HepG2 (cell line): Measurements from ENCODE around the gene HBQ1. TPM values are rescaled to one million over a fixed set of nuclear protein-coding genes. Genes with fewer than 3 reads are reported as not detected.
A peak's percentile ranks its signal among the peaks of the same experiment; 100 is the strongest.
"Not testable (repeated sequence)": the region's sequence is repeated elsewhere in the genome, so short reads cannot be mapped to it uniquely, and the experiment has no call there.

Experiments
- ATAC-seq: fragments of 200-7000 bp; cut with Tn5 transposase; 3 replicates; pipeline ENCODE4 v1.9.1; 2020; ENCODE audit warnings: mild to moderate bottlenecking, moderate library complexity
- BruUV-seq: library from RNA; stranded (reverse); fragments of 400-500 nt; replicated peaks from 2 replicates; lab custom pipeline; 2021; lab: Mats Ljungman, UMichigan
- CTCF ChIA-PET: fragments of 300-600 bp; formaldehyde crosslinking; extraction: SDS; loops from one replicate; lab custom pipeline; 2021; ENCODE audit warnings: low total read pairs, inconsistent platforms, low intra/inter-chr PET ratio; lab: Yijun Ruan, JAX
- POLR2A ChIA-PET: fragments of 350-600 bp; sonication (Branson Sonifier 250); formaldehyde crosslinking; loops from one replicate; lab custom pipeline; 2020; ENCODE audit warnings: antibody characterized with exemption, inconsistent platforms; lab: Yijun Ruan, JAX
- DNase-seq: peaks from one replicate; pipeline ENCODE4 v3.0.0-alpha.2; 2015; ENCODE audit warnings: low spot score
- FAIRE-seq: peaks from 3 replicates; lab custom pipeline; 2011; peaks lifted over from hg19 to GRCh38; lab: Jason Lieb, UNC
- H2AFZ ChIP-seq: one replicate; pipeline ENCODE4 v1.6.1; 2011; ENCODE audit warnings: low read length, inconsistent platforms
- H3K27ac ChIP-seq: fragments of 300-600 bp; 3 replicates; pipeline ENCODE4 v1.8.0; 2011; ENCODE audit warnings: mixed run types, mild to moderate bottlenecking, mixed read lengths, low read length, inconsistent platforms; ENCODE audit not compliant: insufficient read depth; ENCODE audit errors: extremely low read length
- H3K27me3 ChIP-seq, 2 experiments: fragments of 200-600 bp in 1 of 2; 2 replicates in 1 of 2; 3 replicates in 1 of 2; pipeline versions ENCODE4 v1.6.0 to v1.8.0; 2011; ENCODE audit warnings: low read length in 2 of 2, mild to moderate bottlenecking in 2 of 2, moderate library complexity in 2 of 2, inconsistent platforms in 1 of 2; ENCODE audit not compliant: insufficient read depth in 2 of 2, control insufficient read depth in 1 of 2
- H3K36me3 ChIP-seq, 2 experiments: fragments of 200-600 bp in 1 of 2; replicated peaks in 1 of 2; 2 replicates in 1 of 2; 3 replicates in 1 of 2; pipeline versions ENCODE4 v1.5.1 to v1.8.0; 2011; ENCODE audit warnings: low read length in 2 of 2, inconsistent platforms in 1 of 2; ENCODE audit not compliant: insufficient read depth in 2 of 2, control insufficient read depth in 1 of 2
- H3K4me1 ChIP-seq: 2 replicates; pipeline ENCODE4 v1.5.1; 2012; ENCODE audit warnings: low read length, inconsistent platforms; ENCODE audit not compliant: insufficient read depth
- H3K4me2 ChIP-seq: 2 replicates; pipeline ENCODE4 v1.6.0; 2011; ENCODE audit warnings: low read depth, low read length, inconsistent platforms
- H3K4me3 ChIP-seq, 3 experiments: fragments of 200-600 bp in 1 of 3; sonication (generic), shearing (Covaris generic) in 1 of 3; replicated peaks in 1 of 3; 2 replicates each; pipeline ENCODE4 v1.5.1; 2011 to 2016; ENCODE audit warnings: low read length in 3 of 3, inconsistent platforms in 2 of 3, low read depth in 2 of 3, mild to moderate bottlenecking in 2 of 3, control low read depth in 1 of 3, mixed read lengths in 1 of 3; ENCODE audit not compliant: insufficient read depth in 1 of 3
- H3K79me2 ChIP-seq: one replicate; pipeline ENCODE4 v1.6.1; 2011; ENCODE audit warnings: low read length, inconsistent platforms; ENCODE audit not compliant: insufficient read depth
- H3K9ac ChIP-seq: 2 replicates; pipeline ENCODE4 v1.6.0; 2011; ENCODE audit warnings: mild to moderate bottlenecking, low read depth, low read length, inconsistent platforms; ENCODE audit not compliant: insufficient read depth
- H3K9me3 ChIP-seq: 2 replicates; pipeline ENCODE4 v1.5.1; 2012; ENCODE audit warnings: mild to moderate bottlenecking, low read length
- H4K20me1 ChIP-seq: 2 replicates; pipeline ENCODE4 v1.6.0; 2011; ENCODE audit warnings: inconsistent platforms, mild to moderate bottlenecking, low read length, moderate library complexity; ENCODE audit not compliant: insufficient read depth
- CEBPG ChIP-seq: IDR thresholded peaks from 2 replicates; pipeline ENCODE4 v1.6.1; 2016
- WGBS: methylation state at CpG from one replicate; pipeline ENCODE4 v1.1.6; 2017; ENCODE audit warnings: low lambda C conversion rate; 5-methylcytosine and 5-hydroxymethylcytosine counted together
- in situ Hi-C: cut with HindIII; loops from 2 replicates; pipeline ENCODE4 v1.10.0; 2017; ENCODE audit warnings: low pct_unique_long_range_greater_than_20kb; ENCODE audit not compliant: extremely low pct_ligation_motif_present
- intact Hi-C: fragments of 100-400 bp; cut with micrococcal nuclease; formaldehyde crosslinking; loops from one replicate; pipeline ENCODE4 v1.10.0; 2022; ENCODE audit not compliant: unreplicated experiment
- polyA plus RNA-seq, 8 experiments: library from polyadenylated mRNA; depleted of rRNA in 3 of 8; stranded (reverse) in 7 of 8; unstranded in 1 of 8; fragments of >200 nt; fragmentation: Illumina TruSeq in 4 of 8; extraction: Trizol in 4 of 8; gene quantifications; 2 replicates each; pipeline versions ENCODE4 v1.2.1 to v1.2.3, GENCODE V29; 2011 to 2016; ENCODE audit warnings: low read depth in 4 of 8, missing spikeins in 1 of 8, mixed read lengths in 1 of 8; ENCODE audit not compliant: insufficient read depth in 1 of 8
- total RNA-seq, 5 experiments: library from RNA; depleted of rRNA; stranded (reverse); fragments of >200 nt; fragmentation: Illumina TruSeq; extraction: Trizol; gene quantifications; 2 replicates each; pipeline ENCODE4 v1.2.3, GENCODE V29; 2016; ENCODE audit warnings: low read depth in 1 of 5

The HBQ1 gene
- total and polyA plus RNA-seq, 2 of the 13 experiments (the other 11 are each of a cell fraction or from before 2014, with no cell fraction given) = 4.9 to 7.4 TPM

DNA sequence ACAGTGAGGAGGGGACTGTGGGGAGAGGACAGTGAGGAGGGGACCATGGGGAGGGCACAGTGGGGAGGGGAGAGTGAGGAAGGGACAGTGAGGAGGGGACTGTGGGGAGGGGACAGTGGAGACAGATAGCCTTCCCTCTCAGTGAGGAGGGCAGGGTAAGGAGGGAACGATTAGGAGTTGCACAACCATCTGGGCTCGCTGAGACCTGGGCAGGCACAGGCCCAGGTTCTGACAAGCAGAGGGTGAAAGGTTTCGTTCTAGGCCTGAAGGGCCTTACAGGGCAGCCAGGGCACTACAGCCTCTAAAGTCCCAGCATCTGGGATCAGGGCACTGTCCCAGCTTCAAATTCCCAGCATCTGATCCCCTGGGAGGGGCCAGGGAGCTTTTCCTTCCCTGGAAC lies 16.6 kb upstream of the HBQ1 start:
- H4K20me1 ChIP-seq, H3K4me2 ChIP-seq, FAIRE-seq, CTCF ChIA-PET, H3K4me3 ChIP-seq, intact Hi-C loops, H3K9me3 ChIP-seq, H3K27ac ChIP-seq, H2AFZ ChIP-seq, H3K36me3 ChIP-seq, POLR2A ChIA-PET, DNase-seq, in situ Hi-C loops, BruUV-seq, H3K79me2 ChIP-seq, H3K9ac ChIP-seq: not testable (repeated sequence)
- peaks cover 25 to 66% of the 10 kb centered on the region in 2 experiments for H3K27me3 ChIP-seq
- TF ChIP-seq CEBPG = 0 out of 2 replicates have a peak, but pooled peaks have one; percentile 27
- ATAC-seq = peak; percentile 50
- H3K4me1 ChIP-seq = peaks cover 38% of the 10 kb centered on the region
- WGBS = 4% methylated on average over 2 of the region's 3 CpGs

DNA sequence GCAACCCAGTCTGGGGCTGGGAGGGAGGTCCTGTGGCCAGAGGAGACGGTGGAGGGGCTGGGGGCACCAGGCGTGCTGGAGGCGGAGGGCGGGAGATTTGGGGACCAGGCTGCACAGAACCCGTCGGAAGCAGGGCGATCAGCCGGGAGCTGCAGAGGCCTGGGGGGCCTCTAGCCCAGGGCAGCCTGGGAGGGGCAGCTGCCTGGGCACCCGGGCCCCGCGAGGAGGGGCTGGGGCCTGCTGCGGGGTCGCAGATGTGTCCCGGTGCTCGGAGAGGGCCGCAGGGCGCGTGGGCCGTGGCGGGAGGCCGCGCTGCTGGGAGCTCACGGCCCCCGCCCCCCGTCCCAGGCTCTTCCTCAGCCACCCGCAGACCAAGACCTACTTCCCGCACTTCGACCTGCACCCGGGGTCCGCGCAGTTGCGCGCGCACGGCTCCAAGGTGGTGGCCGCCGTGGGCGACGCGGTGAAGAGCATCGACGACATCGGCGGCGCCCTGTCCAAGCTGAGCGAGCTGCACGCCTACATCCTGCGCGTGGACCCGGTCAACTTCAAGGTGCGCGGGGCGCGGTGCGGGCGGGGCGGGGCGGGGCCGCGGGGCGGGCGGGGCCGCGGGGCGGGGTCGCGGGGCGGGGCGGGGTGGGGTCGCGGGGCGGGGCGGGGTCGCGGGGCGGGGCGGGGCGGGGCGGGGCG lies 16.0 kb upstream of the HBQ1 start:
- WGBS = no CpG with 5 or more reads among the region's 80 CpGs
- H3K4me2 ChIP-seq, H3K4me3 ChIP-seq, H3K36me3 ChIP-seq, intact Hi-C loops, POLR2A ChIA-PET, FAIRE-seq, ATAC-seq, H3K9me3 ChIP-seq, CTCF ChIA-PET, H3K79me2 ChIP-seq, H2AFZ ChIP-seq, H4K20me1 ChIP-seq, DNase-seq, H3K9ac ChIP-seq, in situ Hi-C loops, H3K27ac ChIP-seq, BruUV-seq: not testable (repeated sequence)
- Histone ChIP-seq H3K27me3 (peaks cover 23 to 66% of the 10 kb centered on the region in 2 experiments), H3K4me1 (peaks cover 38% of the 10 kb centered on the region)
